Parathyroid adenoma (tissue), 2 donors: ENCODE measurements around the gene ZDHHC7.
A peak's percentile ranks its signal among the peaks of the same experiment; 100 is the strongest.

Experiments used
- H2AFZ ChIP-seq: fragments of 300-600 bp; sonication (generic); one replicate; pipeline ENCODE4 v1.7.0; 2017; ENCODE audit warnings: antibody characterized with exemption, mild to moderate bottlenecking
- H3K27ac ChIP-seq: fragments of 300-600 bp; sonication (generic); one replicate; pipeline ENCODE4 v1.7.0; 2017
- H3K27me3 ChIP-seq: fragments of 300-600 bp; sonication (generic); one replicate; pipeline ENCODE4 v1.7.0; 2017; ENCODE audit warnings: low read length; ENCODE audit not compliant: control insufficient read depth, insufficient read depth
- H3K36me3 ChIP-seq: fragments of 300-600 bp; sonication (generic); one replicate; pipeline ENCODE4 v1.7.0; 2017; ENCODE audit warnings: low read length; ENCODE audit not compliant: control insufficient read depth, insufficient read depth
- H3K4me1 ChIP-seq: fragments of 300-600 bp; sonication (generic); one replicate; pipeline ENCODE4 v1.7.0; 2017; ENCODE audit warnings: control low read depth
- H3K4me2 ChIP-seq: fragments of 300-600 bp; sonication (generic); one replicate; pipeline ENCODE4 v1.7.0; 2017; ENCODE audit warnings: low read length
- H3K4me3 ChIP-seq: fragments of 300-600 bp; sonication (generic); one replicate; pipeline ENCODE4 v1.7.0; 2017; ENCODE audit warnings: low read depth, low read length
- H3K79me2 ChIP-seq: fragments of 300-600 bp; sonication (generic); one replicate; pipeline ENCODE4 v1.7.0; 2017; ENCODE audit warnings: control low read depth
- H3K9ac ChIP-seq: fragments of 300-600 bp; sonication (generic); one replicate; pipeline ENCODE4 v1.7.0; 2017; ENCODE audit warnings: mild to moderate bottlenecking
- H3K9me3 ChIP-seq: fragments of 300-600 bp; sonication (generic); one replicate; pipeline ENCODE4 v1.7.0; 2017; ENCODE audit warnings: low read length; ENCODE audit not compliant: control insufficient read depth
- TF ChIP-seq, protein P1 (sequence below): fragments of 300-600 bp; sonication (generic); IDR thresholded peaks from one replicate; pipeline ENCODE4 v1.7.0; 2017; ENCODE audit warnings: antibody characterized with exemption, mild to moderate bottlenecking
- donor health status: primary hyperparathyroidism.

The ZDHHC7 gene

DNA sequence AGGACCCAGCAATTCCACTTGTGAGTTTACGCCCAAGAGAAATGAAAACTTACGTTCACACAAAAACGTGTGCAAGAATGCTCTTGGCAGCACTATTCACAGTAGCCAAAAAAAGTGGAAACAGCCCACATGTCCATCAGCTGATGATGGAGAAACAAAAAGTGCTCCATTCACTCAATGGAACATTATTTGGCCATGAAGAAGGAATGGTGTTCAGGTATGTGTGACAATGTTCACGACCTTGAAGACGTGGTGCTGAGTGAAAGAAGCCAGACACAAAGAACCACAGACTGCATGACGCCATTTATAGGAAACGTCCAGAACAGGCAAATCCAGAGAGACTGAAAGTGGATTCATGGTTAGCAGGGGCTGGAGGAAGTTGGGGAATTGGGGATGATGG, 84.9 kb downstream of the ZDHHC7 start:
- H3K4me1 ChIP-seq: no peaks in the 10 kb centered on the region

DNA sequence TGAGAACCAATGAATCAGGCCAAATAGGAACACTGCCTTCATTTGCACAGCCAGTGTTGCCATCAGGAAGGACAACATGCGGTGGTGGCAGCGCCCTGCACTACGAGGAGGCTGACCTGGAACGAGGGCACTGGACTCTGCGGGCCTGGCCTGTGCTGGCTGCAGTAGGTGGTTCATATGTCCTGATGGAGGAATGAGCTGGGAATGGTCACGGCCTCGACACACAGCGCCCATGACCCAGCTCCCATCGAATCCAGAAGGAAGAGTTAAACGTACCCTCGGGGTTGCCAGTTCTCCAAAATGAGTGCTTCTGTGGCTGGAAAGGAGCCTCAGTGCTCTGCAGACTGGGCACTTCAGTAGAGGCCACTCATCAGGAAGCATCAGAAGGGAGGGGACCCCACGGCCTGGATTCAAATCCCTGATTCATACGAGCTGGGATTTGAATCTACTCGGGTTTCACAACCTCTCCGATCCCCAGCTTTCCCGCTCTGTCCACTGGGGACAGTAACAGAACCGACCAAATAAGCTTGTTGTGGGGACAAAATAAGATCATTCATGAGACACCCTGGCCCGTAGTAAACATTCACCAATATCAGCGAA, 85.5 kb downstream of the ZDHHC7 start:
- no peak overlapping the region for H3K4me3 ChIP-seq
- H3K36me3 ChIP-seq: no peaks in the 10 kb centered on the region
- no peaks in the 10 kb centered on the region for H3K79me2 ChIP-seq
- no peak overlapping the region for H3K4me2 ChIP-seq
- TF ChIP-seq, protein P1, sequence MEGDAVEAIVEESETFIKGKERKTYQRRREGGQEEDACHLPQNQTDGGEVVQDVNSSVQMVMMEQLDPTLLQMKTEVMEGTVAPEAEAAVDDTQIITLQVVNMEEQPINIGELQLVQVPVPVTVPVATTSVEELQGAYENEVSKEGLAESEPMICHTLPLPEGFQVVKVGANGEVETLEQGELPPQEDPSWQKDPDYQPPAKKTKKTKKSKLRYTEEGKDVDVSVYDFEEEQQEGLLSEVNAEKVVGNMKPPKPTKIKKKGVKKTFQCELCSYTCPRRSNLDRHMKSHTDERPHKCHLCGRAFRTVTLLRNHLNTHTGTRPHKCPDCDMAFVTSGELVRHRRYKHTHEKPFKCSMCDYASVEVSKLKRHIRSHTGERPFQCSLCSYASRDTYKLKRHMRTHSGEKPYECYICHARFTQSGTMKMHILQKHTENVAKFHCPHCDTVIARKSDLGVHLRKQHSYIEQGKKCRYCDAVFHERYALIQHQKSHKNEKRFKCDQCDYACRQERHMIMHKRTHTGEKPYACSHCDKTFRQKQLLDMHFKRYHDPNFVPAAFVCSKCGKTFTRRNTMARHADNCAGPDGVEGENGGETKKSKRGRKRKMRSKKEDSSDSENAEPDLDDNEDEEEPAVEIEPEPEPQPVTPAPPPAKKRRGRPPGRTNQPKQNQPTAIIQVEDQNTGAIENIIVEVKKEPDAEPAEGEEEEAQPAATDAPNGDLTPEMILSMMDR: no peak
- no peaks in the 10 kb centered on the region for H3K4me1 ChIP-seq
- no peak overlapping the region for H2AFZ ChIP-seq
- H3K9ac ChIP-seq: no peak overlapping the region
- no peaks in the 10 kb centered on the region for H3K27me3 ChIP-seq
- H3K27ac ChIP-seq: no peak overlapping the region
- H3K9me3 ChIP-seq: no peaks in the 10 kb centered on the region

More for the DNA sequence above, 84.9 kb downstream of the ZDHHC7 start:
- H3K27me3 ChIP-seq: no peaks in the 10 kb centered on the region
- no peak overlapping the region for H3K4me2 ChIP-seq
- TF ChIP-seq, protein P1: no peak
- H3K36me3 ChIP-seq: no peaks in the 10 kb centered on the region
- no peaks in the 10 kb centered on the region for H3K79me2 ChIP-seq
- no peak overlapping the region for H3K4me3 ChIP-seq
- no peak overlapping the region for H3K27ac ChIP-seq
- H3K9ac ChIP-seq: no peak overlapping the region
- H2AFZ ChIP-seq: no peak overlapping the region
- no peaks in the 10 kb centered on the region for H3K9me3 ChIP-seq

DNA sequence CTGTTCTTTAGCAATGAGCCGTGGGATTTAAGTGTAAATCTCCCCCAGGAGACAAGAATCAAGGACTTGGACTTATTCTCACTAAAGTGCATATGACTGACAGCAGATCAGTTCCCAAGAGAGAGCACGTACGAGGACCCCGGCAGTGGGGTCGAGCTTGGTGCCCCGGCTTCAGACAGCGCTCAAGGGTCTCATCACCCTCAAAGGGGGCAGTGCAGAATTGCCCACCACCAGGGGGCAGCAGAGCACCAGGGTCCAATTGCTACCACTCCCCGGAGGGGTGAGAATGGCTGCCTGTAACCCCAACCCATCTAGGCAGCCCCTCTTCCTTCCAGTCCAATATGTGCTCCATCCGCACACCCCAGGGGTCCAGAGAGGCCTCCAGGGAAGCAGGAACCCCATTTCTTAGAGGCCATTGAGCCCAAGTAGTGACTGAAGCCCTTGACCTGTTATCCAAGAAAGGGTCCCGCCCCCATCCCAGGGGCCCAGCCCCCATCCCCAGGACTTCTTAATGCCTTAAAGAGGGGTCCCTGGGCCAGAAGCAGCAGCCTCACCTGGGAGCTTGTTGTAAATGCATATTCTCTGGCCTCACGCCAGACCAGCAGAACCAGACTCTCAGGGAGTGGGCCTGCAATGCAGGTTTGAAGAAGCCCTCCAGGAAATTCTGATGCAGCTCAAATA, 86.1 kb downstream of the ZDHHC7 start:
- Histone ChIP-seq H3K4me3 (no peak overlapping the region), H3K9me3 (no peaks in the 10 kb centered on the region), H3K36me3 (no peaks in the 10 kb centered on the region), H3K27me3 (no peaks in the 10 kb centered on the region), H3K79me2 (no peaks in the 10 kb centered on the region), H3K27ac (no peak overlapping the region), H3K9ac (no peak overlapping the region), H2AFZ (no peak overlapping the region), H3K4me1 (no peaks in the 10 kb centered on the region), H3K4me2 (no peak overlapping the region)
- TF ChIP-seq, protein P1: peak; percentile 65

- H3K36me3 ChIP-seq: no peaks in the 10 kb centered on the region
- no peaks in the 10 kb centered on the region for H3K4me1 ChIP-seq
- H3K27ac ChIP-seq: no peak overlapping the region
- no peaks in the 10 kb centered on the region for H3K79me2 ChIP-seq
- no peaks in the 10 kb centered on the region for H3K27me3 ChIP-seq
- TF ChIP-seq, protein P1: no peak
- no peak overlapping the region for H3K9ac ChIP-seq
- no peak overlapping the region for H3K4me3 ChIP-seq
- no peak overlapping the region for H3K4me2 ChIP-seq
- H3K9me3 ChIP-seq: no peaks in the 10 kb centered on the region
- H2AFZ ChIP-seq: no peak overlapping the region
Measured at GRCh38 chr16:84924331-84925091, 86.8 kb downstream of the ZDHHC7 start.
